ENCODE measurements around the gene HCK. TPM values are rescaled to one million over a fixed set of nuclear protein-coding genes. Genes with fewer than 3 reads are reported as not detected.
"Not testable (repeated sequence)": the region's sequence is repeated elsewhere in the genome, so short reads cannot be mapped to it uniquely, and the experiment has no call there.

HCK gene
- polyA plus RNA-seq, 1 of the 3 experiments (the other 2 are of a cell fraction): not detected

- Histone ChIP-seq H4K20me1 (ENCODE audit: insufficient read depth) (peaks cover 70% of the 10 kb centered on the region), H3K79me2 (ENCODE audit: insufficient read depth) (peaks cover 93% of the 10 kb centered on the region), H3K4me1 (ENCODE audit: control insufficient read depth in 1 of 2, insufficient read depth in 2 of 2, low read depth in 1 of 2, low read length in 1 of 2) (peaks cover 0 to 19% of the 10 kb centered on the region in 2 experiments; a peak in 3 of 4 replicates)
- ChIA-PET CTCF (interaction anchor here (2.5 kb wide), 1 partner anchor 13 kb away, joined by 7 read pairs; no protein-coding TSS in a partner anchor), POLR2A (interaction anchor here (0.6 kb wide), 1 partner anchor 406 kb away, joined by 3 read pairs; no protein-coding TSS in a partner anchor)
- H3K27me3 ChIP-seq (ENCODE audit: insufficient read depth); H3K4me2 ChIP-seq; H3K4me3 ChIP-seq (ENCODE audit: low read depth in 2 of 2, low read length in 1 of 2); DNase-seq; H3K9me2 ChIP-seq; H3K36me3 ChIP-seq (replicated peaks in 1 of 2; ENCODE audit: control insufficient read depth in 1 of 2, insufficient read depth in 2 of 2, low read length in 1 of 2); H3K9me3 ChIP-seq; H2AFZ ChIP-seq (ENCODE audit: low read depth); H3F3A ChIP-seq (replicated peaks; ENCODE audit: insufficient read depth); H3K9ac ChIP-seq; H3K27ac ChIP-seq (ENCODE audit: low read depth in 2 of 2, low read length in 1 of 2): not testable (repeated sequence)
- WGBS (ENCODE audit: low lambda C conversion rate): 98% methylated on average over 6 of the region's 6 CpGs
Measured at GRCh38 chr20:32116796-32117195, 64.8 kb downstream of the HCK start.

GRCh38 chr20:32118427-32118826 is 66.4 kb downstream of the HCK start:
- H4K20me1 ChIP-seq (ENCODE audit: insufficient read depth): peaks cover 59% of the 10 kb centered on the region; the same call in 1 of the 2 replicates
- peaks cover 79% of the 10 kb centered on the region for H3K79me2 ChIP-seq (ENCODE audit: insufficient read depth)
- DNase-seq; H3K27me3 ChIP-seq (ENCODE audit: insufficient read depth); H3K4me3 ChIP-seq (ENCODE audit: low read depth in 2 of 2, low read length in 1 of 2); H3K27ac ChIP-seq (ENCODE audit: low read depth in 2 of 2, low read length in 1 of 2); H3F3A ChIP-seq (replicated peaks; ENCODE audit: insufficient read depth); H3K36me3 ChIP-seq (replicated peaks in 1 of 2; ENCODE audit: control insufficient read depth in 1 of 2, insufficient read depth in 2 of 2, low read length in 1 of 2); H2AFZ ChIP-seq (ENCODE audit: low read depth); H3K4me2 ChIP-seq; H3K9me3 ChIP-seq; POLR2A ChIA-PET; H3K9me2 ChIP-seq; H3K9ac ChIP-seq: not testable (repeated sequence)
- CTCF ChIA-PET: interaction anchor here (0.6 to 2.5 kb wide), 3 partner anchors 11 to 181 kb away, joined by 4 to 7 read pairs (median 4); no protein-coding TSS in a partner anchor
- WGBS (ENCODE audit: low lambda C conversion rate): 98% methylated on average over 5 of the region's 5 CpGs
- H3K4me1 ChIP-seq (ENCODE audit: control insufficient read depth in 1 of 2, insufficient read depth in 2 of 2, low read depth in 1 of 2, low read length in 1 of 2): peaks cover 0 to 14% of the 10 kb centered on the region in 2 experiments; a peak in 3 of 4 replicates

GRCh38 chr20:32119734-32120133 is 67.7 kb downstream of the HCK start:
- peaks cover 0 to 3% of the 10 kb centered on the region in 2 experiments for H3K36me3 ChIP-seq (replicated peaks in 1 of 2; ENCODE audit: control insufficient read depth in 1 of 2, insufficient read depth in 2 of 2, low read length in 1 of 2)
- H4K20me1 ChIP-seq (ENCODE audit: insufficient read depth): peaks cover 54% of the 10 kb centered on the region; the same call in 1 of the 2 replicates
- H3F3A ChIP-seq (replicated peaks; ENCODE audit: insufficient read depth): peaks cover 9% of the 10 kb centered on the region
- H3K4me2 ChIP-seq: no peak overlapping the region
- TF ChIP-seq FOXJ3 (CRISPR knock-in tag; IDR thresholded peaks at IDR 0.05): no peak
- no peak for TF ChIP-seq REST (IDR thresholded peaks at IDR 0.05; ENCODE audit: low read depth, low read length)
- TF ChIP-seq TEAD4 (IDR thresholded peaks at IDR 0.05; ENCODE audit: borderline replicate concordance, insufficient read depth): no peak
- no peak for TF ChIP-seq USF2 (IDR thresholded peaks at IDR 0.05; ENCODE audit: borderline replicate concordance, low read depth, low read length)
- TF ChIP-seq, protein P1, sequence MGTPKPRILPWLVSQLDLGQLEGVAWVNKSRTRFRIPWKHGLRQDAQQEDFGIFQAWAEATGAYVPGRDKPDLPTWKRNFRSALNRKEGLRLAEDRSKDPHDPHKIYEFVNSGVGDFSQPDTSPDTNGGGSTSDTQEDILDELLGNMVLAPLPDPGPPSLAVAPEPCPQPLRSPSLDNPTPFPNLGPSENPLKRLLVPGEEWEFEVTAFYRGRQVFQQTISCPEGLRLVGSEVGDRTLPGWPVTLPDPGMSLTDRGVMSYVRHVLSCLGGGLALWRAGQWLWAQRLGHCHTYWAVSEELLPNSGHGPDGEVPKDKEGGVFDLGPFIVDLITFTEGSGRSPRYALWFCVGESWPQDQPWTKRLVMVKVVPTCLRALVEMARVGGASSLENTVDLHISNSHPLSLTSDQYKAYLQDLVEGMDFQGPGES (IDR thresholded peaks at IDR 0.05; ENCODE audit: low read depth, low read length): no peak
- TF ChIP-seq FOXM1 (IDR thresholded peaks at IDR 0.05; ENCODE audit: low read depth): no peak
- TF ChIP-seq NRF1 (IDR thresholded peaks at IDR 0.05; ENCODE audit: low read depth, low read length): no peak
- TF ChIP-seq RFX5 (IDR thresholded peaks at IDR 0.05; ENCODE audit: low read length): no peak
- TF ChIP-seq, protein P2, sequence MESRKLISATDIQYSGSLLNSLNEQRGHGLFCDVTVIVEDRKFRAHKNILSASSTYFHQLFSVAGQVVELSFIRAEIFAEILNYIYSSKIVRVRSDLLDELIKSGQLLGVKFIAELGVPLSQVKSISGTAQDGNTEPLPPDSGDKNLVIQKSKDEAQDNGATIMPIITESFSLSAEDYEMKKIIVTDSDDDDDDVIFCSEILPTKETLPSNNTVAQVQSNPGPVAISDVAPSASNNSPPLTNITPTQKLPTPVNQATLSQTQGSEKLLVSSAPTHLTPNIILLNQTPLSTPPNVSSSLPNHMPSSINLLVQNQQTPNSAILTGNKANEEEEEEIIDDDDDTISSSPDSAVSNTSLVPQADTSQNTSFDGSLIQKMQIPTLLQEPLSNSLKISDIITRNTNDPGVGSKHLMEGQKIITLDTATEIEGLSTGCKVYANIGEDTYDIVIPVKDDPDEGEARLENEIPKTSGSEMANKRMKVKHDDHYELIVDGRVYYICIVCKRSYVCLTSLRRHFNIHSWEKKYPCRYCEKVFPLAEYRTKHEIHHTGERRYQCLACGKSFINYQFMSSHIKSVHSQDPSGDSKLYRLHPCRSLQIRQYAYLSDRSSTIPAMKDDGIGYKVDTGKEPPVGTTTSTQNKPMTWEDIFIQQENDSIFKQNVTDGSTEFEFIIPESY (IDR thresholded peaks at IDR 0.05; ENCODE audit: borderline replicate concordance, low read depth): no peak
- H3K9ac ChIP-seq: no peak overlapping the region
- no peak for DNase-seq
- ChIA-PET POLR2A (no interaction called here), CTCF (interaction anchor here (1.0 to 1.3 kb wide), 4 partner anchors 27 to 297 kb away, joined by 3 to 4 read pairs (median 3); no protein-coding TSS in a partner anchor)
- H3K79me2 ChIP-seq (ENCODE audit: insufficient read depth): peaks cover 76% of the 10 kb centered on the region
- H3K4me1 ChIP-seq (ENCODE audit: control insufficient read depth in 1 of 2, insufficient read depth in 2 of 2, low read depth in 1 of 2, low read length in 1 of 2): peaks cover 0 to 7% of the 10 kb centered on the region in 2 experiments; a peak in 3 of 4 replicates
- no peak overlapping the region; a peak in 1 of 4 replicates for H3K27ac ChIP-seq (ENCODE audit: low read depth in 2 of 2, low read length in 1 of 2)
- H3K9me2 ChIP-seq: no peaks in the 10 kb centered on the region
- H3K27me3 ChIP-seq (ENCODE audit: insufficient read depth): no peaks in the 10 kb centered on the region
- no peak overlapping the region for H2AFZ ChIP-seq (ENCODE audit: low read depth)
- 95% methylated on average over 2 of the region's 2 CpGs for WGBS (ENCODE audit: low lambda C conversion rate)
- H3K4me3 ChIP-seq (ENCODE audit: low read depth in 2 of 2, low read length in 1 of 2): no peak overlapping the region
- H3K9me3 ChIP-seq: no peaks in the 10 kb centered on the region

Data from SK-N-SH (cell line).